NB4 (cell line): Measurements from ENCODE around the gene MPLKIP.

Experiments
- DNase-seq: peaks from one replicate; pipeline ENCODE4 v3.0.0; 2010; ENCODE audit warnings: low read depth
- H3K4me3 ChIP-seq: one replicate; pipeline ENCODE4 v1.5.1; 2011; ENCODE audit warnings: mild to moderate bottlenecking, low read depth, low read length, moderate library complexity
- CTCF ChIP-seq: IDR thresholded peaks from one replicate; pipeline ENCODE4 v1.5.1; 2012; ENCODE audit warnings: low read depth, low read length
- MAX ChIP-seq: IDR thresholded peaks from 2 replicates; pipeline ENCODE4 v1.6.1; 2011; ENCODE audit warnings: low read depth, low read length
- MYC ChIP-seq: IDR thresholded peaks from 2 replicates; pipeline ENCODE4 v1.6.1; 2011; ENCODE audit warnings: low read depth, low read length
- POLR2A ChIP-seq: IDR thresholded peaks from 2 replicates; pipeline ENCODE4 v1.6.1; 2011; ENCODE audit warnings: mild to moderate bottlenecking; ENCODE audit not compliant: insufficient read length; ENCODE audit errors: extremely low read depth

MPLKIP gene

DNA sequence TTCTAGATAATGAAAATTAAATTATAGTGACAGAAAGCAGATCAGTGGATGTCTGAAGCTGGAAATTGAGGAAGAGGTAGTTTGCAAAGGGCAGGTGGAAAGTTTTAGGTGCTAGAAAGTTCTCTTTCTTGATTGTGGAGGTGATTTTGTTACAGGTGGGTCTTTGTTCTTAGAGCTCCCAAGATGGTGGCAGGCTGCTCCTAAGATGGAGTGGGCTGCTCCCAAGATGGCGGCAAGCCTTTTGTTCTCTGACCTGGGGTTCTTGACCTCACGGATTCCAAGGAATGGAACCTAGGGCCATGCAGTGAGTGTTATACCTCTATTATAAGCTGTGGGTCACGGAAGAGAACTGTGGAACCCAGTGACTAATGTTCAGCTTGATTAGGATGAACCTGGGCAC lies 32.9 kb upstream of the MPLKIP start:
- DNase-seq: no peak
- no peak overlapping the region for H3K4me3 ChIP-seq
- TF ChIP-seq MAX: no peak
- TF ChIP-seq CTCF: no peak
- no peak for TF ChIP-seq MYC
- no peak for TF ChIP-seq POLR2A

DNA sequence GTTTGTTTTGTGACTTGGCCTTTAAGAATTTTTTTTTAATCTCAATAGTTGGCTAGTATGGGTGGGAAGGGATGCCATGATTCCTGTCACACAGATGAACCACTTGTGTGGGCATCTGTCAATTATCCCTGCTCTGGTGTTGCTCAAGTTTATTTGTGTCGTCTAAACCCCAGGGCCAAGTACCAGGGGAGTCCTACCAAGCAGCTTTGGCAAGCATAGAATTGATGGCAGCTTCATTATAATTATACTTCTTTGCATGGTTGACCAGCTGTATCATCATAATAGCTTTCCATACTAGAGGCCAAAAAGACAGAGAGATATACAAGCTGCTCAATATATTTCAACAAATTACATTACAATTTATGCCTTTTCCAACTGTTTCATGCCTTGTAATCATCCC lies 30.8 kb upstream of the MPLKIP start:
- H3K4me3 ChIP-seq: no peak overlapping the region
- TF ChIP-seq CTCF (no peak), MYC (no peak), POLR2A (no peak), MAX (no peak)
- no peak for DNase-seq

GRCh38 chr7:40162516-40162915 lies 28.1 kb upstream of the MPLKIP start:
- DNase-seq: no peak
- no peak overlapping the region for H3K4me3 ChIP-seq
- TF ChIP-seq CTCF (no peak), POLR2A (no peak), MAX (no peak), MYC (no peak)

GRCh38 chr7:40156988-40157387 lies 22.6 kb upstream of the MPLKIP start:
- TF ChIP-seq POLR2A: no peak
- no peak for TF ChIP-seq CTCF
- TF ChIP-seq MYC: no peak
- no peak for TF ChIP-seq MAX
- H3K4me3 ChIP-seq: no peak overlapping the region
- no peak for DNase-seq

DNA sequence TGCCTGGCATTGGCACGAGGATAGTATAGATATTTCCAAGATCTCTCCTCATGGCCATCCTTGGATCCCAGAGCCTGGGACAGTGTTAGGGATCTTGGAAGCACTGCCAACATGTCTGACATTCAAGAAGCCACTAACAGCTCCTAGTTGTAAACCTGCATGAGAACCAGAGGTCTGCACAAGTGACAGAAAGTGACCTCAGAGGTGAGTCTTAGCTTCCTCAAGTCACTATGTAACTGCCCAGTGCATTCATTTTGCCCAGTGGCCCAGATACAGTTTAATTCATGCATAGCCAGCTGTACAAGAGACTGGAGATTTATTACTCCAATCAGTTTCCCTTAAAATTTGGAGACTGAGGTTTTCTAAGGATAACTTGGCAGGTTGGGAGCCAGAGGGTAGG lies 17.1 kb upstream of the MPLKIP start:
- no peak for DNase-seq

More for the DNA sequence above, 17.1 kb upstream of the MPLKIP start:
- TF ChIP-seq CTCF (no peak), POLR2A (no peak), MAX (no peak), MYC (no peak)
- no peak overlapping the region for H3K4me3 ChIP-seq
